Activated naive CD4-positive, alpha-beta T cell (primary cell): ENCODE measurements around the gene DNAJB8.

Source experiments
- DNase-seq, 4 experiments: peaks; one replicate each; lab custom pipeline; 2025; lab: John Stamatoyannopoulos, UW

Gene DNAJB8

GRCh38 chr3:128493570-128494366 is 27.1 kb upstream of the DNAJB8 start:
- no peak for DNase-seq

GRCh38 chr3:128492671-128493569 is 26.2 kb upstream of the DNAJB8 start, which contains the start of gene GATA2:
GATA2 (minus strand) TSS chr3:128493201; CDS start chr3:128487031, 6,170 bp downstream.
- DNase-seq, result no peak

- DNase-seq, result no peak
Measured at GRCh38 chr3:128491941-128492670, 25.4 kb upstream of the DNAJB8 start.

- peak in 1 of 4 experiments; percentile 9 for DNase-seq
Measured at GRCh38 chr3:128491691-128491940, 24.9 kb upstream of the DNAJB8 start.

- DNase-seq, result no peak
Measured at GRCh38 chr3:128490915-128491690, 24.4 kb upstream of the DNAJB8 start.

- no peak for DNase-seq
Measured at GRCh38 chr3:128490650-128490914, 23.9 kb upstream of the DNAJB8 start.

GRCh38 chr3:128489927-128490649 is 23.4 kb upstream of the DNAJB8 start:
- no peak for DNase-seq

GRCh38 chr3:128489674-128489926 is 22.9 kb upstream of the DNAJB8 start:
- no peak for DNase-seq

- DNase-seq, result no peak
Measured at GRCh38 chr3:128488991-128489673, 22.4 kb upstream of the DNAJB8 start.

- no peak for DNase-seq
Measured at GRCh38 chr3:128488636-128488990, 21.9 kb upstream of the DNAJB8 start.

- DNase-seq, result no peak
Measured at GRCh38 chr3:128487813-128488635, 21.3 kb upstream of the DNAJB8 start.

- no peak for DNase-seq
Measured at GRCh38 chr3:128487538-128487812, 20.8 kb upstream of the DNAJB8 start.

- no peak for DNase-seq
Measured at GRCh38 chr3:128486681-128487537, 20.2 kb upstream of the DNAJB8 start.

GRCh38 chr3:128486205-128486628 is 19.5 kb upstream of the DNAJB8 start:
- DNase-seq, result no peak

- DNase-seq, result no peak
Measured at GRCh38 chr3:128485282-128486204, 18.9 kb upstream of the DNAJB8 start.

- DNase-seq, result no peak
Measured at GRCh38 chr3:128484404-128485281, 18.0 kb upstream of the DNAJB8 start.

GRCh38 chr3:128483657-128484403 is 17.1 kb upstream of the DNAJB8 start:
- DNase-seq, result no peak
